OCI-LY3 (cell line): Measurements from ENCODE around the gene TMC2.

Source experiments
- H2AFZ ChIP-seq: fragments of 200-600, 300-600 bp; shearing (Covaris generic); 2 replicates; pipeline ENCODE4 v1.6.0; 2014; ENCODE audit warnings: antibody characterized with exemption, low read depth, low read length
- H3K27ac ChIP-seq: fragments of 200-600, 300-600 bp; sonication (generic); 2 replicates; pipeline ENCODE4 v1.5.1; 2014; ENCODE audit warnings: mild to moderate bottlenecking, low read length, moderate library complexity, mixed read lengths
- H3K27me3 ChIP-seq: fragments of 200-600, 300-600 bp; sonication (generic); 2 replicates; pipeline ENCODE4 v1.6.1; 2014; ENCODE audit warnings: low read depth, low read length, mixed read lengths
- H3K36me3 ChIP-seq: fragments of 200-600, 300-600 bp; sonication (generic); replicated peaks from 2 replicates; pipeline ENCODE3; 2014; ENCODE audit warnings: low read depth, low read length, mixed read lengths
- H3K4me1 ChIP-seq: fragments of 300-600, 200-600 bp; sonication (generic); 2 replicates; pipeline ENCODE4 v1.6.1; 2014; ENCODE audit warnings: low read length, mixed read lengths
- H3K4me2 ChIP-seq: fragments of 200-600, 300-600 bp; sonication (generic); 2 replicates; pipeline ENCODE4 v1.6.1; 2014; ENCODE audit warnings: low read length, mixed read lengths
- H3K4me3 ChIP-seq: fragments of 300-600, 200-600 bp; sonication (generic); 2 replicates; pipeline ENCODE4 v1.5.1; 2014; ENCODE audit warnings: antibody characterized with exemption, mild to moderate bottlenecking, low read length, moderate library complexity
- H3K79me2 ChIP-seq: fragments of 300-600, 200-600 bp; shearing (Covaris generic); 2 replicates; pipeline ENCODE4 v1.6.1; 2014; ENCODE audit warnings: mild to moderate bottlenecking, low read length, mixed read lengths
- H3K9ac ChIP-seq: fragments of 300-600, 200-600 bp; shearing (Covaris generic); 2 replicates; pipeline ENCODE4 v1.6.0; 2014; ENCODE audit warnings: mild to moderate bottlenecking, low read length, moderate library complexity
- H3K9me3 ChIP-seq: fragments of 200-600, 300-600 bp; shearing (Covaris generic); 2 replicates; pipeline ENCODE4 v1.6.1; 2014; ENCODE audit warnings: low read length, mixed read lengths; ENCODE audit not compliant: insufficient read depth
- H4K20me1 ChIP-seq: fragments of 200-600, 300-600 bp; sonication (generic); 2 replicates; pipeline ENCODE4 v1.6.1; 2016; ENCODE audit warnings: low read length, mixed read lengths; ENCODE audit not compliant: insufficient read depth
- CTCF ChIP-seq: fragments of 200-600, 300-600 bp; sonication (generic); IDR thresholded peaks from 2 replicates; pipeline ENCODE4 v1.5.1; 2014; ENCODE audit warnings: antibody characterized with exemption, low read length, low read depth
- EZH2phosphoT487 ChIP-seq: fragments of 200-600 bp; shearing (Covaris generic); IDR thresholded peaks from 2 replicates; pipeline ENCODE4 v1.6.1; 2018; ENCODE audit warnings: antibody characterized with exemption, mixed run types, low read depth

Gene TMC2

GRCh38 chr20:2602046-2602735 lies 65.8 kb downstream of the TMC2 start:
- H3K36me3 ChIP-seq, result no peaks in the 10 kb centered on the region
- no peak overlapping the region for H3K9ac ChIP-seq
- H3K79me2 ChIP-seq, result no peaks in the 10 kb centered on the region
- no peak overlapping the region for H3K27ac ChIP-seq
- no peaks in the 10 kb centered on the region for H4K20me1 ChIP-seq
- no peak overlapping the region for H3K4me3 ChIP-seq
- TF ChIP-seq EZH2phosphoT487, result no peak
- TF ChIP-seq CTCF, result no peak
- no peak overlapping the region for H3K4me2 ChIP-seq
- H3K9me3 ChIP-seq, result peaks cover 7% of the 10 kb centered on the region; the same call in 1 of the 2 replicates
- 0 out of 2 replicates have a peak, but pooled peaks cover 5% of the 10 kb centered on the region for H3K27me3 ChIP-seq
- H3K4me1 ChIP-seq, result no peaks in the 10 kb centered on the region
- no peak overlapping the region for H2AFZ ChIP-seq

GRCh38 chr20:2602746-2603145 lies 66.4 kb downstream of the TMC2 start:
- H3K9me3 ChIP-seq, result peaks cover 9% of the 10 kb centered on the region; the same call in 1 of the 2 replicates
- H2AFZ ChIP-seq, result no peak overlapping the region
- no peak overlapping the region for H3K27ac ChIP-seq
- H3K36me3 ChIP-seq, result no peaks in the 10 kb centered on the region
- 0 out of 2 replicates have a peak, but pooled peaks cover 6% of the 10 kb centered on the region for H3K27me3 ChIP-seq
- TF ChIP-seq CTCF (no peak), EZH2phosphoT487 (no peak)
- H3K79me2 ChIP-seq, result no peaks in the 10 kb centered on the region
- H3K4me3 ChIP-seq, result no peak overlapping the region
- no peak overlapping the region for H3K4me2 ChIP-seq
- no peaks in the 10 kb centered on the region for H4K20me1 ChIP-seq
- H3K4me1 ChIP-seq, result no peaks in the 10 kb centered on the region
- H3K9ac ChIP-seq, result no peak overlapping the region

- H4K20me1 ChIP-seq, result no peaks in the 10 kb centered on the region
- no peak overlapping the region for H3K4me2 ChIP-seq
- no peak overlapping the region for H3K4me3 ChIP-seq
- no peak overlapping the region for H2AFZ ChIP-seq
- no peak overlapping the region for H3K27ac ChIP-seq
- no peak overlapping the region for H3K9ac ChIP-seq
- no peak for TF ChIP-seq CTCF
- no peak for TF ChIP-seq EZH2phosphoT487
- no peaks in the 10 kb centered on the region for H3K79me2 ChIP-seq
- peaks cover 5% of the 10 kb centered on the region; the same call in 1 of the 2 replicates for H3K27me3 ChIP-seq
- H3K36me3 ChIP-seq, result no peaks in the 10 kb centered on the region
- peaks cover 9% of the 10 kb centered on the region; the same call in 1 of the 2 replicates for H3K9me3 ChIP-seq
- H3K4me1 ChIP-seq, result no peaks in the 10 kb centered on the region
Observed at GRCh38 chr20:2603816-2604505, 67.6 kb downstream of the TMC2 start.

- Histone ChIP-seq H3K4me2 (no peak overlapping the region), H3K79me2 (no peaks in the 10 kb centered on the region), H3K9me3 (peaks cover 9% of the 10 kb centered on the region; the same call in 1 of the 2 replicates), H4K20me1 (no peaks in the 10 kb centered on the region), H3K9ac (no peak overlapping the region), H3K27me3 (peaks cover 8% of the 10 kb centered on the region; the same call in 1 of the 2 replicates), H3K36me3 (no peaks in the 10 kb centered on the region), H3K4me1 (no peaks in the 10 kb centered on the region), H3K4me3 (no peak overlapping the region), H3K27ac (no peak overlapping the region), H2AFZ (no peak overlapping the region)
- no peak for TF ChIP-seq EZH2phosphoT487
- TF ChIP-seq CTCF, result no peak
Observed at GRCh38 chr20:2604506-2604835, 68.1 kb downstream of the TMC2 start.
